ENCODE results near the gene TMEM190.
A peak's percentile ranks its signal among the peaks of the same experiment; 100 is the strongest.
"Not testable (repeated sequence)": the region's sequence is repeated elsewhere in the genome, so short reads cannot be mapped to it uniquely, and the experiment has no call there.

The TMEM190 gene

DNA sequence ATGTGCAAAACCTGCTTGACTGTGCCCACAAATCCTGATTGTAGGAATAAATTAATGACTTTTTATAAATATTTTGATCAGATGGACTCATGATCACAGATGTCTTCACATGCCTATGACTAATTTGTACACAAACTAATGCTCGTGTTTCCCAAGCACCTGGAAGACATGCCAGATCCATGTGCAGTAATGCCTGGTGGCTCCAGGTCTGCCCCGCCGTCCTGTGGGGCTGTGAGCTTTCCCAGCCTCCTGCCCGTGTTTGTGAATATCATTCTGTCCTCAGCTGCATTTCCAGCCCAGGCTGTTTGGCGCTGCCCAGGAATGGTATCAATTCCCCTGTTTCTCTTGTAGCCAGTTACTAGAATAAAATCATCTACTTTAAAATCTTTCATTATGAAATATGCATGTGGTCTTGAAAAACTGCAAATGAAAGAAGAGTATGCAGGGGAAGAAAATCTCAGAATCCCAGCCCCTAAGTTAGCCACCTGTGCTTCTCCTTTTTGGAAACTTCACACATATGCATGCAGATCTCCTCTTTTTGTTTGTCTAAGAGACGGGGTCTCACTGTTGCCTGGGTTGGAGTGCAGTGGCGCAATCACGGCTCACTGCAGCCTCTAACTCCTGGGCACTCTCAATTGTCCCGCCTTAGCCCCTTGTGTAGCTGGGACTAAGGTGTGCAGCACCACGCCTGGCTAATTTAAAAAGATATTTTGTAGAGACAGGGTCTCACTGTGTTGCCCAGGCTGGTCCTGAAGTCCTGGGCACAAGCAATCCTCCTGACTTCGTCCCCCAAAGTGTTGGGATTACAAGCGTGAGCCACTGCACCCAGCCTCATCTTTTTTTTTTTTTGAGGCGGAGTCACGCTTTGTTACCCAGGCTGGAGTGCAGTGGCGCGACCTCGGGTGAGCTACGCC lies 15.3 kb downstream of the TMEM190 start:
- peak; percentile 6 for DNase-seq

DNA sequence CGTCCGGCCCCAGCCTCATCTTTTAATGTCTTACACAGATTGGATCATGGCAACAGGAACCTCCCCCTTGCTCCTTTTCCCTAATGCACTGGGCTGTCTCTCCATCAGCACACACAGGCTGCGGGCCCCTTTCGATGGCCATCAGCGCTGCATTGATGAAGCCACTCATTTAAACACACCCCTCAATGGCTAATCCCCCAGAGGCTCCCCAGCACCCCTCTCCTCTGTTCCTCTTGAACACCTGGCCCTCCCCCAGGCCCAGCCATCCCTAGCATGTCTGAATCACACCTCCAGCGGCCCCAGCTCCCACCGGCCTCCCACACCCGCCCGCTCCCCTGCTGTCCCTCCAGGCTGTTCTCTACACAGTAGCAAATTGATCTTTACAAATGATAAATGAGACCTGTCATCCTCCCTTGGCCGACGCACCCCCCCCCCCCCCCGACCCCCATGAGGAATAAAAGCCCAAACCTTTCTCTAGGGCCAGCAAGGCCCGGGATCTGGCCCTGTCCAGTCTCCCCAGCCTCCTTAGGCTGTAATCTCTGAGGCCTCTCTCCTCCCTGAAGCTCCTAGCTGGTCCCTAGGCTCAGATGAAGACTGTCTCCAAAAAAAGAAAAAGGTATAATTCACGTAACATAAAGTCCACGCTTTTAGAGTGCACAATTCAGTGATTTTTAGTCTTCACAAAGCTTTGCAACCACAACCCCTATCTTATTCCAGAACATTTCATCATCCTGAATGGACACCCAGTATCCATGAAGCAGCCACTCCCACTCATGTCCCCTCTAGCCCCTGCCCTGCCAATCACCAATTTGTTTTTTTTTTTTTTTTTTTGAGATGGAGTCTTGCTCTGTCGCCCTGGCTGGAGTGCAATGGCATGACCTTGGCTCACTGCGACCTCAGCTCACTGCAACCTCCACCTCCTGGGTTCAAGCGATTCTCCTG lies 16.5 kb downstream of the TMEM190 start:
- peak; percentile 10 for DNase-seq

- no peak for DNase-seq
These were observed 21.7 kb downstream of the TMEM190 start for GRCh38 chr19:55398200-55398925.

- no peak for DNase-seq
These were observed 23.9 kb downstream of the TMEM190 start for GRCh38 chr19:55400281-55401087.

- not testable (repeated sequence) for DNase-seq
These were observed 24.8 kb downstream of the TMEM190 start for GRCh38 chr19:55401390-55401789.

DNA sequence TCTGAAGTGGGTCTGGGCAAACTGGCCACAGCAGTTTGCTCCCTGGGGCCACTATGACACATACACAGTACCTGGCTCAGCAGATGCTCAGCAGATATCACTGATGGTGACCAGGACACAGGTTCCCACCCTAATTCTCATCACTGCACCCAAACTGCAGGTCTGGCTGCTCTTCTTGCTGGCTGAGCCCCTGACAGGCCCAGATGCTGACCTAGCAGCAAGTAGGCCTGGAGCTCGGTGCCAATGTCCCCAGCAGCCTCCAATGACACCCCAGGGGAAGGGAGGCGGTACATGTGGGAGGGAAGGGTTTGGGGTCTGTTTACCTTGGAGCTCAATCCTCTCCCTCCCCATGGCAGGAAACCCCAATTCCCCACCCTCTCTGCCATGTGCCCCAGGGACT lies 25.9 kb downstream of the TMEM190 start:
- DNase-seq = no peak

DNA sequence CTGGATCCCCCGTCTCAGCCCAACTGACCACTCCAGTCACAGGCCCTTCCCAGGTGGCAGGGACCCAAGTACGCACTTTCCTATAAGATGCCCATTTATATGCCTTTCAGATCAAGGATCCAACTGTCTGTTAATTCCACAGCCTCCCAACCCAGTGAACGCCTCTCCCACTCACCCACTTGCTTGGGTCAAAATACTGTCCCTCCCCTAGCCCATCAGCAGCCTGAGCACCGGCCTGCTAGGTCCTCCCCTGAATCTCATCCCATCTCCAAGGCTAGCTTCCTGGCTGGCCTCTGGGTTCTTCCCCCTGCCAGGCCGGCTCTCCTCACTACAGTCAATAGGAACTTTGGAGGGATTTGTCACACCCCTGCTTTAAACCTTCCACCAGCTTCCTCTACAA lies 29.0 kb downstream of the TMEM190 start:
- no peak for DNase-seq

GRCh38 chr19:55406091-55406825 lies 29.6 kb downstream of the TMEM190 start:
- no peak for DNase-seq

- DNase-seq = no peak
These were observed 30.4 kb downstream of the TMEM190 start for GRCh38 chr19:55406826-55407549.

DNA sequence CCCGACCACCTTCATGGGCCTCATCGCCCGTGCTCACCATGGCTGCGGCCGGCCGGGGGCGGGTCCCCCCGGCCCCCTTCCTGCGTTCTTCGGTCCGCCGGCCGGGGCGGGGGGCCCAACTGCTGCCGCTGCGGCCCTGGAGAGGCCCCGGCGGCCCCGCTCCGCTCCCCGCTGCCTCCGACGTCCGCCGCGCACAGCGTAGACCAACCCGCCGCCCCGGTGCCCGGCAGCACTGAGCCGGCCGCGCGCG lies 30.8 kb downstream of the TMEM190 start, which contains the start of gene UBE2S:
UBE2S (minus strand) TSS at position 239 of the 250 bp plus-strand sequence; CDS start at position 40, 199 bp downstream.
- DNase-seq = not testable (repeated sequence)

- DNase-seq = peak; percentile 99
These were observed 31.3 kb downstream of the TMEM190 start for GRCh38 chr19:55407800-55408532.

- no peak for DNase-seq
These were observed 31.9 kb downstream of the TMEM190 start for GRCh38 chr19:55408533-55408872.

GRCh38 chr19:55409179-55409578 lies 32.6 kb downstream of the TMEM190 start:
- not testable (repeated sequence) for DNase-seq

DNA sequence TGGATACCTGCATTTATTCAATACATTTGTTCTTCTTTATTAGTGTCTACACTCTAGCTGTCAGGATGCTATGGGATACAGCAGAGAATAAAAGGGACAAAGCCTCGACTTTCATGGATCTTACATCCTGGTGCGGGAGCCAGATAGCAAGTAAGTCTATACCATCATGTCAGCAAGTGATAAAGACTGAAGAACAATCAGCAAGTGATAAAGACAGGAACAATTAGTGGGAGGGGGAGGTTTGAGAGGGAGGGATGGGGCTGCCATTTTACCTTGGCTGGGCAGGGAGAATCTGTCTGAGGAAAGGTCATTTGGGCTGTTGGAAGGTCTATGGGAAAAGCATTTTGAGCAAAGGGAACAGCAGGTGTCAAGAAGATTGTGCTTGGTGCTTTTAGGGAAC lies 33.5 kb downstream of the TMEM190 start:
- DNase-seq = no peak

- peak; percentile 74 for DNase-seq
These were observed 41.6 kb downstream of the TMEM190 start for GRCh38 chr19:55418185-55418584.

GRCh38 chr19:55419103-55419502 lies 42.5 kb downstream of the TMEM190 start:
- DNase-seq = no peak

DNA sequence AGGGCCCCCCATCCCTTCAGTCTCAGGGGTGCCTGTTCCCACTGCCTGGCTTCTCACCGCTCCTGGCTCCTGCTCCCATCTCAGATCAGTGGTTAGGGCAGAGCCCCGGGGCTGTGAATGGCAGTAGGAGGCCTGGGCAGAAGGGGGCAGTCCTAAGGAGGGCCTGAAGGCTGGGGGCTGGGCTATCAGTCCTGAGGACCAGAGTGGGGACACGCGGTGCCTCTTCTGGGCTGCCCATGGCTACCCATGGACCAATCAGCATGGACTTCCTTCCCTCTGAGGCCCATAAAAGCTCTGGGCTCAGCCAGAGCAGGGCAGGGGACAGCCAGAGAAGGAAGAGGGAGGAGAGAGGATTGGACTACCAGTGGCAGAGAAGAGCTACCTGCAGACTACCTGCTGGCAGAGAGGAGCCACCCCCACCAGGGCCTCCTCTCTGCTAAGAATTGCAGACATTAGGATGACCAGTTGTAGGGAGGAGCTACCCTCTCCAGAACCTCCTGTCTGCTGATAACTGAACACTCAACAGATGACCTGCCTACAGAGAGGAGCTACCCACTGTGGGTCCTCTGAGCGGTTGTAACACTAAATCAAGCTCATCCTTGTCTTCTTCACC lies 43.1 kb downstream of the TMEM190 start:
- DNase-seq = no peak

DNA sequence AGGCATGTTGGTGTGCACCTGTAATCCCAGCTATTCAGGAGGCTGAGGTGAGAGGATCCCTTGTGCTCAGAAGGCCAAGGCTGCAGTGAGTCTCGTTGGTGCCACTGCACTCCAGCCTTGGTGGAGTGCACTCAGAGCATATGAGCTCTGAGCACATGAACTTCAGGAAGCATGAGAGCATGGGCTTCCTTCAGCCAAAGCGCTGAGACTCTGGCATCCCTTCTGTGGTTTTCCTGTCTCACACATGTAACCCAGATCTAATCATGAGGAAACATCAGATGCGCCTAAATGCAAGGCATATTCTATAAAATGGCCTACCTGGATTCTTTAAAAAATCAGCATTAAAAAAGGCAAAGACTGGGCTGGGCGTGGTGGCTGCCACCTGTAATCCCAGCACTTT lies 44.7 kb downstream of the TMEM190 start:
- not testable (repeated sequence) for DNase-seq

DNA sequence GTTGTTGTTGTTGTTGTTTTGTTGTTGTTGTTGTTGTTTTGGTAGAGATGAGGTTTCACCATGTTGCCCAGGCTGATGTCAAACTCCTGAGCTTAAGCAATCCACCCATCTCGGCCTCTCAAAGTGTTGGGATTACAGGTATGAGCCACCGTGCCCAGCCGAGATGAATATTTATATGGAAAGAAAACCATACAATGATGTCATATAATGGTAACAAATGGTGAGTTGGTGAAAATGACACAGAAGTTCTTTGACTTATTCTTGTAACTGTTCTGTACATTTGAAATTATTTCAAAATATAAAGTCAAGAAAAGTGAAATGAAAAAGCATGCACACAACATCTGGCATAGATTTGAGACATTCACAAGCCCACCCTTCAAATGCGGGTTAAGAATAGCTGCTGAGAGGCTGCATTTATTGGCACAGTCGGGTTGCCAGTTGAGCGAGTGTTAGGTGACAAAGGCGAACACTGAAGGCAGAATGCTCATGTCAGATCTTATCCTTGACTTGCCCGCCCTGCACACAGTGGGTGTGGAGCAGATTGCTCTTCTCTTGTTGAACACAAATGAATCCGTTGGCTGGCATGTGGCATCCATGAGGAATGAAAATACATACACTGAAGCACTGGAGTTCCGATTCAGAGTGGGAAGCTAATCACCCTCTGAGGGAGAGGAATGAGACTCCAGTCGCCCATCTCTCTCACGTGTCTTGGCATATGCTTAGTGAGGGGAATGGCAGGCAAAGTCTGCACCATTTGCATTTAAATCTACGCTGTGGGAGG lies 46.8 kb downstream of the TMEM190 start:
- no peak for DNase-seq

Data from right hindlimb (tissue), 1 donor.